Measurements from ENCODE around the gene SMOC1. TPM values are rescaled to one million over a fixed set of nuclear protein-coding genes. Genes with fewer than 3 reads are reported as not detected.

Gene SMOC1
- total and polyA plus RNA-seq, 2 of the 8 experiments (the other 6 are each of a cell fraction or from before 2014, with no cell fraction given) = 1.6 to 2.4 TPM

DNA sequence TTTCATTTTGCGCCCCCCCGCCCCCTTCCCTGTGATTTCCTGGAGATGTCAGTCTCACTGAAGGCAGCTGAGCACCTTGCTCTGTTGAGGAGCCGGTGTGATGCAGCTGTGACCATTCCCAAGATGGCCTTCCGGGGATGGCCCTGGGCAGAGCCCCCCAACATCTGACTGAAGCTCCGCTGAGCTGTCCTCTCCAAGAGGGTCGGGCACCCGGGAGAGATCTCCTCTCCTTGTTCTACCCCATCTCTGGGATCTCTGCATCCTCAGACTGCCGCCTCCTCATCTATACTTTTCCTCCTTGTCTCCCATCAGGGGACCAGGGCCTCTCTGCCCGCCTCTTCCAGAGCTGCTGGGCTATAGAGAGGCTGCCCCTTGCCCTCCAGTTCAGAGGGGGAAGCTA is 965 bp upstream of the SMOC1 start:
- no peak overlapping the region for H2BK20ac ChIP-seq (ENCODE audit: low read length)
- no peak overlapping the region for H2BK120ac ChIP-seq (replicated peaks; ENCODE audit: low read depth, low read length)
- 83% methylated on average over 9 of the region's 9 CpGs; no CpG with 5 or more reads in 1 of the 2 experiments for WGBS, 2 experiments (ENCODE audit: extremely low coverage in 1 of 2, insufficient coverage in 1 of 2, insufficient read length in 1 of 2, insufficient replicate concordance in 2 of 2, low coverage in 1 of 2, low lambda C conversion rate in 2 of 2, missing lambda C conversion rate in 1 of 2)
- no peak overlapping the region for H2BK15ac ChIP-seq (ENCODE audit: low read length)
- H3K4me1 ChIP-seq (replicated peaks in 1 of 4; ENCODE audit: control insufficient read depth in 3 of 4, insufficient read depth in 4 of 4, low read length in 3 of 4) = peaks cover 0 to 6% (median 4%) of the 10 kb centered on the region in 4 experiments; a peak in 3 of 7 replicates
- no peak overlapping the region; the same call in 1 of the 2 replicates for H2BK12ac ChIP-seq (ENCODE audit: low read depth, low read length)
- DNase-seq (ENCODE audit: low read depth in 1 of 2, low spot score in 2 of 2) = no peak
- H3K9me3 ChIP-seq (ENCODE audit: insufficient read depth in 2 of 2, low read depth in 1 of 2, low read length in 1 of 2) = no peaks in the 10 kb centered on the region
- no peak overlapping the region for H4K5ac ChIP-seq (ENCODE audit: insufficient read length, low read depth, low read length)
- H3K27ac ChIP-seq (ENCODE audit: low read depth, low read length) = no peak overlapping the region
- CTCF ChIA-PET (ENCODE audit: partially characterized antibody) = interaction anchor here (0.7 to 7.0 kb wide), 35 partner anchors 10 to 381 kb away, joined by 3 to 79 read pairs (median 5); no protein-coding TSS in a partner anchor
- no peak overlapping the region for H3K14ac ChIP-seq (ENCODE audit: insufficient read length)
- H3K4me2 ChIP-seq (ENCODE audit: insufficient read depth in 1 of 2, low read depth in 2 of 2, low read length in 2 of 2) = peak overlapping the region in 1 of 2 experiments; percentile 99; a peak in 1 of 4 replicates
- POLR2A ChIA-PET (ENCODE audit: partially characterized antibody) = interaction anchor here (1.1 kb wide), 1 partner anchor 18 kb away, joined by 3 read pairs; no protein-coding TSS in a partner anchor
- H2AFZ ChIP-seq (ENCODE audit: low read length) = no peak overlapping the region
- H3K18ac ChIP-seq (ENCODE audit: extremely low read depth, low read length) = no peak overlapping the region
- H4K20me1 ChIP-seq (replicated peaks in 1 of 2; ENCODE audit: control insufficient read depth in 1 of 2, insufficient read depth in 2 of 2, low read length in 2 of 2) = peaks cover 0 to 2% of the 10 kb centered on the region in 2 experiments
- H3K79me2 ChIP-seq (ENCODE audit: control insufficient read depth in 1 of 2, insufficient read depth in 2 of 2, low read length in 2 of 2) = no peaks in the 10 kb centered on the region
- no peak overlapping the region for H4K8ac ChIP-seq (ENCODE audit: extremely low read depth, insufficient read depth, low read length)
- H2AK5ac ChIP-seq (ENCODE audit: low read depth, low read length) = no peak overlapping the region
- H3K4me3 ChIP-seq (ENCODE audit: extremely low read depth in 1 of 4, insufficient read depth in 2 of 4, low read depth in 3 of 4, low read length in 4 of 4) = no peak overlapping the region
- no peak overlapping the region for H3K4ac ChIP-seq (replicated peaks; ENCODE audit: insufficient read length, low read depth, low read length)
- peaks cover 6% of the 10 kb centered on the region for H3K23me2 ChIP-seq (ENCODE audit: low read depth, low read length)
- no peak overlapping the region for H3K56ac ChIP-seq (replicated peaks; ENCODE audit: insufficient read length, low read depth, low read length)
- FAIRE-seq = no peak
- no peaks in the 10 kb centered on the region for H3K79me1 ChIP-seq (ENCODE audit: low read depth, low read length)
- H4K91ac ChIP-seq (replicated peaks; ENCODE audit: insufficient read length, low read length) = no peak overlapping the region
- peaks cover 3 to 26% (median 21%) of the 10 kb centered on the region in 4 experiments; a peak in 6 of 7 replicates for H3K27me3 ChIP-seq (replicated peaks in 1 of 4; ENCODE audit: control insufficient read depth in 3 of 4, extremely low read depth in 1 of 4, insufficient read depth in 3 of 4, low read length in 3 of 4)
- H3K23ac ChIP-seq (ENCODE audit: insufficient read length) = no peak overlapping the region
- no peak overlapping the region for H2BK5ac ChIP-seq (ENCODE audit: low read depth, low read length)
- no peaks in the 10 kb centered on the region for H3K36me3 ChIP-seq (ENCODE audit: control insufficient read depth in 2 of 4, insufficient read depth in 4 of 4, low read length in 3 of 4)
- no peak overlapping the region for H3K9ac ChIP-seq (replicated peaks in 1 of 4; ENCODE audit: extremely low read depth in 1 of 4, low read depth in 3 of 4, low read length in 3 of 4)
- TF ChIP-seq SIN3A (conservative IDR thresholded peaks at IDR 0.05 in 1 of 2, IDR thresholded peaks at IDR 0.05 in 1 of 2; ENCODE audit: low read depth in 1 of 2, low read length in 2 of 2) (no peak), RXRA (IDR thresholded peaks at IDR 0.05; ENCODE audit: insufficient read depth, low read depth, low read length) (no peak), RNF2 (IDR thresholded peaks at IDR 0.05; ENCODE audit: borderline replicate concordance, low read depth, low read length, missing control alignments, poor library complexity, severe bottlenecking) (no peak), SAP30 (IDR thresholded peaks at IDR 0.05; ENCODE audit: insufficient read depth, insufficient replicate concordance, low read length) (no peak), CEBPB (IDR thresholded peaks at IDR 0.05; ENCODE audit: low read depth, low read length) (no peak), EGR1 (IDR thresholded peaks at IDR 0.05; ENCODE audit: borderline replicate concordance, low read depth, low read length) (no peak), CHD1 (IDR thresholded peaks at IDR 0.05; ENCODE audit: low read depth, low read length) (no peak)
- TF ChIP-seq, protein P1, sequence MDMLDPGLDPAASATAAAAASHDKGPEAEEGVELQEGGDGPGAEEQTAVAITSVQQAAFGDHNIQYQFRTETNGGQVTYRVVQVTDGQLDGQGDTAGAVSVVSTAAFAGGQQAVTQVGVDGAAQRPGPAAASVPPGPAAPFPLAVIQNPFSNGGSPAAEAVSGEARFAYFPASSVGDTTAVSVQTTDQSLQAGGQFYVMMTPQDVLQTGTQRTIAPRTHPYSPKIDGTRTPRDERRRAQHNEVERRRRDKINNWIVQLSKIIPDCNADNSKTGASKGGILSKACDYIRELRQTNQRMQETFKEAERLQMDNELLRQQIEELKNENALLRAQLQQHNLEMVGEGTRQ (IDR thresholded peaks at IDR 0.05; ENCODE audit: low read length) = no peak

Measured in H1 (cell line).